BLaER1 (cell line): ENCODE data around the gene RIOK1.

Source experiments
- H3K27ac ChIP-seq: shearing (Covaris generic); formaldehyde crosslinking; 2 replicates; pipeline ENCODE4 v1.8.1; 2022
- H3K27me3 ChIP-seq: shearing (Covaris generic); formaldehyde crosslinking; 2 replicates; pipeline ENCODE4 v1.8.1; 2022
- H3K36me3 ChIP-seq: shearing (Covaris generic); formaldehyde crosslinking; 2 replicates; pipeline ENCODE4 v1.8.1; 2022
- H3K4me1 ChIP-seq: shearing (Covaris generic); formaldehyde crosslinking; 2 replicates; pipeline ENCODE4 v1.8.1; 2022
- H3K4me2 ChIP-seq: shearing (Covaris generic); formaldehyde crosslinking; 2 replicates; pipeline ENCODE4 v1.8.1; 2022
- H3K4me3 ChIP-seq: shearing (Covaris generic); formaldehyde crosslinking; 2 replicates; pipeline ENCODE4 v1.8.1; 2022
- H3K9ac ChIP-seq: shearing (Covaris generic); formaldehyde crosslinking; 2 replicates; pipeline ENCODE4 v1.8.1; 2022
- H3K9me3 ChIP-seq: shearing (Covaris generic); formaldehyde crosslinking; 2 replicates; pipeline ENCODE4 v1.8.1; 2022
- H4K20me1 ChIP-seq: shearing (Covaris generic); formaldehyde crosslinking; 2 replicates; pipeline ENCODE4 v1.8.1; 2022
- Cebpa-rat ChIP-seq: shearing (Covaris generic); IDR thresholded peaks from 2 replicates; pipeline ENCODE4 v1.8.1; 2022

RIOK1 gene

GRCh38 chr6:7404546-7404945 is 14.9 kb downstream of the RIOK1 start:
- H3K36me3 ChIP-seq, result peaks cover 99% of the 10 kb centered on the region

GRCh38 chr6:7406743-7407142 is 17.1 kb downstream of the RIOK1 start:
- H3K36me3 ChIP-seq, result peaks cover 100% of the 10 kb centered on the region
- no peak overlapping the region for H3K27ac ChIP-seq
- no peak overlapping the region for H3K9ac ChIP-seq
- no peaks in the 10 kb centered on the region for H3K27me3 ChIP-seq
- H3K9me3 ChIP-seq, result no peaks in the 10 kb centered on the region
- H4K20me1 ChIP-seq, result no peaks in the 10 kb centered on the region
- no peak overlapping the region for H3K4me2 ChIP-seq
- no peak overlapping the region for H3K4me3 ChIP-seq
- no peaks in the 10 kb centered on the region for H3K4me1 ChIP-seq
- no peak for TF ChIP-seq Cebpa-rat

More at GRCh38 chr6:7404546-7404945, 14.9 kb downstream of the RIOK1 start:
- TF ChIP-seq Cebpa-rat, result no peak
- H3K9ac ChIP-seq, result no peak overlapping the region
- no peak overlapping the region for H3K4me2 ChIP-seq
- H3K4me3 ChIP-seq, result no peak overlapping the region
- no peaks in the 10 kb centered on the region for H3K9me3 ChIP-seq
- no peak overlapping the region for H3K27ac ChIP-seq
- H3K27me3 ChIP-seq, result no peaks in the 10 kb centered on the region
- H4K20me1 ChIP-seq, result peaks cover 1% of the 10 kb centered on the region; the same call in 1 of the 2 replicates
- H3K4me1 ChIP-seq, result no peaks in the 10 kb centered on the region

- no peak overlapping the region for H3K4me3 ChIP-seq
- no peaks in the 10 kb centered on the region for H4K20me1 ChIP-seq
- H3K9me3 ChIP-seq, result no peaks in the 10 kb centered on the region
- no peak overlapping the region for H3K9ac ChIP-seq
- H3K4me1 ChIP-seq, result no peaks in the 10 kb centered on the region
- H3K27me3 ChIP-seq, result no peaks in the 10 kb centered on the region
- H3K4me2 ChIP-seq, result no peak overlapping the region
- no peak overlapping the region for H3K27ac ChIP-seq
- H3K36me3 ChIP-seq, result peaks cover 96% of the 10 kb centered on the region
- TF ChIP-seq Cebpa-rat, result no peak
These were observed 20.1 kb downstream of the RIOK1 start for GRCh38 chr6:7409740-7410139.

- H3K9ac ChIP-seq, result no peak overlapping the region
- no peak for TF ChIP-seq Cebpa-rat
- H3K4me3 ChIP-seq, result no peak overlapping the region
- no peaks in the 10 kb centered on the region for H3K9me3 ChIP-seq
- peaks cover 96% of the 10 kb centered on the region for H3K36me3 ChIP-seq
- no peaks in the 10 kb centered on the region for H4K20me1 ChIP-seq
- H3K27me3 ChIP-seq, result no peaks in the 10 kb centered on the region
- no peak overlapping the region for H3K4me2 ChIP-seq
- no peak overlapping the region for H3K27ac ChIP-seq
- H3K4me1 ChIP-seq, result no peaks in the 10 kb centered on the region
These were observed 21.2 kb downstream of the RIOK1 start for GRCh38 chr6:7410851-7411250.

- Histone ChIP-seq H3K4me1 (no peaks in the 10 kb centered on the region), H3K9ac (no peak overlapping the region), H3K9me3 (no peaks in the 10 kb centered on the region), H3K27ac (no peak overlapping the region), H3K36me3 (peaks cover 96% of the 10 kb centered on the region), H3K4me3 (no peak overlapping the region), H3K4me2 (no peak overlapping the region), H3K27me3 (no peaks in the 10 kb centered on the region), H4K20me1 (no peaks in the 10 kb centered on the region)
- TF ChIP-seq Cebpa-rat, result no peak
These were observed 21.7 kb downstream of the RIOK1 start for GRCh38 chr6:7411328-7411727.

GRCh38 chr6:7413151-7413823 is 23.7 kb downstream of the RIOK1 start:
- Histone ChIP-seq H3K27ac (no peak overlapping the region), H3K4me1 (no peaks in the 10 kb centered on the region), H3K27me3 (no peaks in the 10 kb centered on the region), H3K4me2 (no peak overlapping the region), H4K20me1 (no peaks in the 10 kb centered on the region), H3K9me3 (no peaks in the 10 kb centered on the region), H3K9ac (no peak overlapping the region), H3K4me3 (no peak overlapping the region), H3K36me3 (peaks cover 96% of the 10 kb centered on the region)
- TF ChIP-seq Cebpa-rat, result no peak

GRCh38 chr6:7414811-7415210 is 25.2 kb downstream of the RIOK1 start:
- H3K36me3 ChIP-seq, result peaks cover 96% of the 10 kb centered on the region
- H3K9me3 ChIP-seq, result no peaks in the 10 kb centered on the region
- no peak overlapping the region for H3K9ac ChIP-seq
- H4K20me1 ChIP-seq, result no peaks in the 10 kb centered on the region
- H3K4me2 ChIP-seq, result no peak overlapping the region
- H3K4me3 ChIP-seq, result no peak overlapping the region
- H3K27me3 ChIP-seq, result no peaks in the 10 kb centered on the region
- no peak for TF ChIP-seq Cebpa-rat
- H3K4me1 ChIP-seq, result no peaks in the 10 kb centered on the region
- no peak overlapping the region for H3K27ac ChIP-seq

GRCh38 chr6:7417684-7418083 is 28.1 kb downstream of the RIOK1 start:
- TF ChIP-seq Cebpa-rat, result no peak
- H3K36me3 ChIP-seq, result peaks cover 73% of the 10 kb centered on the region
- H3K9me3 ChIP-seq, result no peaks in the 10 kb centered on the region
- H3K4me3 ChIP-seq, result no peak overlapping the region
- no peaks in the 10 kb centered on the region for H3K4me1 ChIP-seq
- H3K4me2 ChIP-seq, result no peak overlapping the region
- H3K27me3 ChIP-seq, result no peaks in the 10 kb centered on the region
- H3K27ac ChIP-seq, result no peak overlapping the region
- no peak overlapping the region for H3K9ac ChIP-seq
- H4K20me1 ChIP-seq, result no peaks in the 10 kb centered on the region

- H3K36me3 ChIP-seq, result peaks cover 68% of the 10 kb centered on the region
- no peak for TF ChIP-seq Cebpa-rat
These were observed 28.8 kb downstream of the RIOK1 start for GRCh38 chr6:7418238-7418905.

GRCh38 chr6:7419065-7419464 is 29.5 kb downstream of the RIOK1 start:
- Histone ChIP-seq H4K20me1 (no peaks in the 10 kb centered on the region), H3K36me3 (peaks cover 61% of the 10 kb centered on the region), H3K27me3 (no peaks in the 10 kb centered on the region), H3K4me3 (no peak overlapping the region), H3K4me1 (no peaks in the 10 kb centered on the region), H3K27ac (no peak overlapping the region), H3K9me3 (no peaks in the 10 kb centered on the region), H3K9ac (no peak overlapping the region), H3K4me2 (no peak overlapping the region)
- no peak for TF ChIP-seq Cebpa-rat

More at GRCh38 chr6:7418238-7418905, 28.8 kb downstream of the RIOK1 start:
- no peak overlapping the region for H3K9ac ChIP-seq
- no peak overlapping the region for H3K4me3 ChIP-seq
- H4K20me1 ChIP-seq, result no peaks in the 10 kb centered on the region
- H3K27me3 ChIP-seq, result no peaks in the 10 kb centered on the region
- H3K4me1 ChIP-seq, result no peaks in the 10 kb centered on the region
- H3K4me2 ChIP-seq, result no peak overlapping the region
- no peaks in the 10 kb centered on the region for H3K9me3 ChIP-seq
- no peak overlapping the region for H3K27ac ChIP-seq
